HL-60/S4 (cell line): ENCODE measurements around the gene MSMO1.

Experiments used
- in situ Hi-C: fragments of 300-500 bp; cut with MboI; formaldehyde crosslinking; loops from 2 replicates; pipeline ENCODE4 v1.14.3; 2022; ENCODE audit warnings: low sequenced_read_pairs

Gene MSMO1

GRCh38 chr4:165359506-165359905 lies 32.0 kb downstream of the MSMO1 start:
- in situ Hi-C loops, result loop anchor here (10.0 kb wide), 1 partner anchor 105 kb away; no protein-coding TSS in a partner anchor

- in situ Hi-C loops, result no loop called here
Observed at GRCh38 chr4:165360041-165360695, 32.7 kb downstream of the MSMO1 start.

- in situ Hi-C loops, result no loop called here
Observed at GRCh38 chr4:165360985-165361670, 33.7 kb downstream of the MSMO1 start.

- in situ Hi-C loops, result no loop called here
Observed at GRCh38 chr4:165361810-165362209, 34.3 kb downstream of the MSMO1 start.

- in situ Hi-C loops, result no loop called here
Observed at GRCh38 chr4:165364452-165365080, 37.1 kb downstream of the MSMO1 start.

- in situ Hi-C loops, result no loop called here
Observed at GRCh38 chr4:165367040-165367439, 39.6 kb downstream of the MSMO1 start.

GRCh38 chr4:165368114-165368513 lies 40.6 kb downstream of the MSMO1 start:
- in situ Hi-C loops, result no loop called here

GRCh38 chr4:165368567-165368966 lies 41.1 kb downstream of the MSMO1 start:
- in situ Hi-C loops, result no loop called here

GRCh38 chr4:165369522-165369921 lies 42.1 kb downstream of the MSMO1 start:
- in situ Hi-C loops, result no loop called here

GRCh38 chr4:165370530-165370929 lies 43.1 kb downstream of the MSMO1 start:
- in situ Hi-C loops, result no loop called here

- in situ Hi-C loops, result no loop called here
Observed at GRCh38 chr4:165375465-165375864, 48.0 kb downstream of the MSMO1 start.

- in situ Hi-C loops, result no loop called here
Observed at GRCh38 chr4:165378398-165378744, 50.9 kb downstream of the MSMO1 start.

GRCh38 chr4:165378745-165379677 lies 51.5 kb downstream of the MSMO1 start, which contains the start of gene CPE:
Gene CPE (plus strand): TSS chr4:165379008. CDS start chr4:165379222, 214 bp downstream.
- in situ Hi-C loops, result no loop called here

GRCh38 chr4:165379678-165380064 lies 52.2 kb downstream of the MSMO1 start:
- in situ Hi-C loops, result no loop called here

GRCh38 chr4:165380805-165381204 lies 53.3 kb downstream of the MSMO1 start:
- in situ Hi-C loops, result no loop called here

- in situ Hi-C loops, result no loop called here
Observed at GRCh38 chr4:165381821-165382373, 54.4 kb downstream of the MSMO1 start.

GRCh38 chr4:165382640-165383039 lies 55.2 kb downstream of the MSMO1 start:
- in situ Hi-C loops, result no loop called here

- in situ Hi-C loops, result no loop called here
Observed at GRCh38 chr4:165383591-165384073, 56.2 kb downstream of the MSMO1 start.

GRCh38 chr4:165384186-165384585 lies 56.7 kb downstream of the MSMO1 start:
- in situ Hi-C loops, result no loop called here

- in situ Hi-C loops, result no loop called here
Observed at GRCh38 chr4:165384598-165384997, 57.1 kb downstream of the MSMO1 start.

GRCh38 chr4:165385126-165385525 lies 57.7 kb downstream of the MSMO1 start:
- in situ Hi-C loops, result no loop called here
